Epidermal melanocyte (primary cell): ENCODE data around the gene JAG1.

Experiments
- DNase-seq: peaks from one replicate; pipeline ENCODE4 v3.0.0; 2011; ENCODE audit warnings: low spot score; ENCODE audit not compliant: insufficient read length

The JAG1 gene

DNA sequence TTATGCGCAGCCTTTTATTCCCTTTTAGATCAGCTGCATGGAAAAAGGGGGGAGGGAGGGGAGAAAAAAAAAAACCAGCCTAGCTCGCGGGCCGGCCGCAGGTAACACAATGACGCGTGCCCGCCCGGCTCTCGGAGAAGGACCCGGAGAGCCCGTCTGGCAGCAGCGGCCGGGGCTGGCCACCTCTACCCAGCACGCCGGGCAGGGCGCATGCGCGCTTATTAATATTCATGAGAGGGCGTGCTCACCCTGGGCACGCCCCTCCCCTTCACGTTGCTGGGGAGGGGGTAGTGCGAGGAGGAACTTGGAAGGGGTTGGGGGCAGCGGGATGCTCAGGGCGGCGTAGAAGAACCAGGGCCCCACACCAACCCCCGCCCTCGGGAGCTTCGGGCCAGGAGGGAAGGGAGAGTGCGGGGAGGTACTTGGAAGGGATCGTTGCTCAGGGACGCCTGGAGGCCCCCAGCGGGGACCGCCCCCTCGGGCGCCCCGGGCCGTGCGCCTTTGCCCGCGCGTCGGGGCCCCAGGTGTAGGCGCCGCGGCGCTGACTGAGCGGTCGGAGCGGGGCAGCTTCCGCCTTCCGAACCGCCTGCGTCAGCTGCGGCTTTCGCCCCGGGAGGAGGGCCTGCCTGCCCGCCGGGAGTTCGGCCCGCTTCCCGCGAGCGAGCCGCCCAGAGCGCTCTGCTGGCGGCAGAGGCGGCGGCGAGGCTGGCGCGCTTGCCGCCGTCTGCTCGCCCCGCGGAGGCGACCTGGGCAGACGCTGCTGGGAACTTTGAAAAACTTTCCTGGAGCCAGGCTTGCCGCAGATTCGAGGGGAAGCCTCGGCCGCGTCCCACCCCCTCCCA is at the start of gene JAG1:
Gene JAG1, minus strand, starts transcription at position 158 of the 842 bp plus-strand sequence. CDS start 469 bp downstream, outside the sequence.
- DNase-seq = peak; percentile 98

DNA sequence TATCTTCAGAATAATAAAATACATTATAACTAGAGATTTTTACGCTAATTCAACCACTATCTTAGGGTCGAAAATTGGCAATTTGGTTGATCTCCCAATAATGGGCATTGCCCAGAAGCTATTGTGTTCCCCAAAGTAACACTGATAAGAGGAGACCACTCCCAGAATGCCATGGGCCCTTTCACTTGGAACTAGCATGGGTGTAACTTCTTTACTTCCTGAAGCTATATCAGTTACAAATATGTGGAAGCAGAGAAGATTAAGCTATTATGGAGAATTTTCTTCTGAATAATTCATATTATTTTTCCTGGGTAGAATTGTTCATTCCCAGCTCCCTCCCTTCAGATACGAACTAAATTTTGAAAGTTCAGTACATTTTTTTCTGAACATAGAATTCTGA is 48.2 kb upstream of the JAG1 start:
- no peak for DNase-seq

DNA sequence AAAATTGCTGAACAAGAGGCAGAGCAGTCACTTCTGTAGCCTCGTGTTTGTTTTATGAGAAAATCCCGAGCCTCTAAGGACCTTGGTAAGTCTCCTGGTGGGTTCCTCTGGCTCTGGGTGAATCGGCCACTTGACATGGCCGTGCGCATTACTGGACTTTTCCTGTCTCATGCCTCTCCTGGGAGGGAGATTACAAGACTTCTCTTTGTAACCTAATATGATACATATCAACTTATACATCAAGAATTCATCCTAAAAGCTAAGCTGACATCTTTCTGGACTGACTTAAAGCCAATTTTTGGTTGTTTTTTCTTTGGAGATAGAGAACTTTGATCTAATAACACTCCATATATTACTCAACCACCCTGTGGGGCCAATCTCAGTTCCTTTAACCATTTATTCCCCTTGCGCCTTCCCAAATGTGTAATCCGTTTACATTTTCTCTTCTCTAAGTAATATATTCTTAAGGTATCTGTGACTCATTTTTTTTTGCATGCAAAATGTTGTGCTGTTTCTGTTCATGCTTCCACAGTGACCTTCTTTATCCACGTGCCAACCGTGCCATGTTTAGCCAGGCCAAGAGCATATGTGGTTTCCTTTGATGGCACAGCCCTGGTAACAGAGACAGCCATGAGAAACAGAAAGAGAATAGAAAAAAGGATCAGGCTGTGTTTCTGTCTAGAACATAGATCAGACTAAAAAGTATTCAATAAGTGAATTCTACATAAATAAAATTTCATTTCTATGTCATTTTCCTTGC is 47.5 kb upstream of the JAG1 start:
- DNase-seq = no peak

DNA sequence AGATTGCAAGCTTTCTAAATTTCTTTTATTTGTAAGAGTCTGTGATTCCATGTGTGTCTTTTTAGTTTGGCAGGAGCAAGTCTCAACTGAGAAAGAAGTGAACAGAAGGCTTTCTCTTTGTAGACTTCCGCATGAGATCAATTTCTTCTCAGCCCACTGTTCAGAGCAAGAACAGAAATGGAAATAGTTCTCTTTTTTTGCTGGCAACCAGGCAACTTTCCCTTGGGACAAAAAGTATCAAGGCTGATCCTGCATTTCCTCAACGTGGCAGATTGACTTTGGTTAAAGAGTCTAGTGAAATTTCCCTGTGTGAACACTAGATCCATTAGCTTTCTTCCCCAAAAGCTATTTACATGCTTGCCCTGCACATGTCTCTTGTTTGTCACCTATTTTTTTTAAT is 46.8 kb upstream of the JAG1 start:
- DNase-seq = no peak

DNA sequence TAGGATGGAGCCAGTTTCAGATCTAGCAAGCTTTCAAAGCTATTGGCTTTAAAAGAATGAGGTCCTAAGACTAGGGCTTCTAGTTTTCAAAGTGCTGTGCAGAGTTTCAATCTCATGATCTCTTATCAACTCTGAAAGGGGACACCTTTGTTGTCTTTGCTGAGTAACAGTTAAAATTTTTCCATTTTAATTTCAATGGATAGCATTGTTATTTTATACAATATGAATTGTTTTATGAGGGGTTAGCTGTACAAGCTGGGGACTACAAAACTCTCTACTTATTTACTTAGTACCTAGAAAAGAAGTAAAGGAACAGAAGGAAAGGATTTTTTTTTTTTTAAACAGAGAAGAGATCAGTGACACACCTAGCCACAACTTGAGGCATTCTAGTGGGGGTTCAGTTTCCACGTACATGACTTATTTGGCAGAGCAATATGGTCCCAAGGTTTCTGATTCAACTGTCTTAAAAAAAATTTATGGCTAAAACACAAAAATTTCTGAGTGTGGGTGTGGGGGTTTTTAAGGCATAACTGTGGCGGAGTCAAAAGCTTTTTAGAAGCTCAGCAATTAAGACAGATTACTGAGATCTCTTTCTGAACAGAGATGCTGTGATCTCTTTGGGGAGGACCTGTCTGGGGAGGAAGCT is 46.1 kb upstream of the JAG1 start:
- DNase-seq = no peak

DNA sequence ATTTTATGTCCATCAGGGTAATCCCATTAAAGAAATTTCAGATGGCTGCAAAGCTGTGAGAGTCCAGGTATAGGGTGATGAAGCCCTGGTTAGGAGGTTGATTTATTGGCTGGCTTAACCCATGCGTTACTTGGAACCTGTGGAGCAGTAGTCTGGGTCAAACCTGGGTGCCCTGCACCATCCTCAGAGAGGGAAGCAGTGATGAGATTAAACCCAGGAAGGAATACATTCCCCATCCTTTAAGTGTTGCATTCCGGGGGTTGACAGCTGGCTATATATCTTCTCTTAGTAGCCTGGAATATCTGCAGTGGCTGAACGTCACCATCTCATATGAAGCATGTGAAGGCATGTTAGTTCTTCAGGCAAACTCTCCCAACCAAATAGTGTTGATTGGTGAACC is 44.9 kb upstream of the JAG1 start:
- no peak for DNase-seq

DNA sequence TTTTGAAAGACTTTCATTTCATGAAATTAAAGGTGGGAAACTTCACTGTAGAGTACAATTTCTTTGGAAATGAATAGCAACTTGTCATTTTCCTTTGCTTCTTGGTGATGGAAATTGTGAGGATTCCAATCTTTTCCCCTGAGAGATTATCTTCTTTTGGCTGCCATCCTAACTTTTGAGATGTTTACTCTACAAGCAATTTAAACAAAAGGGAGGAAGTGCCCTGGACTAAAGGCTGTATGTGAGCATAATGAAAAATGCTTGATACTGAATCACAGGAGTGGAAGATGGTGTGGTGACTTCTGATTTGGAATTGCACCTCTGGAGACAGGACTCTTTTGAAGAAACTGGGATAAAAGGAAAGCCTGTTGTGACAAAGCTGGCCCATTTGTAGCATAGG is 43.1 kb upstream of the JAG1 start:
- DNase-seq = no peak

DNA sequence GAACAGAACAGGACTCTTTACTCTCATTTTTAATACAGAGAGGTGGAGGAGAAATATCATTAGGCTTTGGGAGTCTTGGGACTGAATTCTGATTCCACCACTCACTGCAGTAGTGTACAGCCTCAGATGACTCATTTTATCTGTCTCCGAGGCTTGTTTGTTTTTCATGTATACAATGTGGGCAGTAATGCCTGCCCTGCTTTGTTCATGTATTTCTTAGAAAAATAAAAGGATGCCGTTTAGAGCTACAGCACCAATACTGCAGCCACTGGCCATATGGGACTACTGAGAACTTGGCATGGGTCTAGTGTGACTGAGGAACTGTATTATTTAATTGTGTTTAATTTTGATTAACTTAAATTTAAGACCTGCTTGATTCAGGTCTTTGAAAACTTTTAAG is 41.2 kb upstream of the JAG1 start:
- DNase-seq = no peak

DNA sequence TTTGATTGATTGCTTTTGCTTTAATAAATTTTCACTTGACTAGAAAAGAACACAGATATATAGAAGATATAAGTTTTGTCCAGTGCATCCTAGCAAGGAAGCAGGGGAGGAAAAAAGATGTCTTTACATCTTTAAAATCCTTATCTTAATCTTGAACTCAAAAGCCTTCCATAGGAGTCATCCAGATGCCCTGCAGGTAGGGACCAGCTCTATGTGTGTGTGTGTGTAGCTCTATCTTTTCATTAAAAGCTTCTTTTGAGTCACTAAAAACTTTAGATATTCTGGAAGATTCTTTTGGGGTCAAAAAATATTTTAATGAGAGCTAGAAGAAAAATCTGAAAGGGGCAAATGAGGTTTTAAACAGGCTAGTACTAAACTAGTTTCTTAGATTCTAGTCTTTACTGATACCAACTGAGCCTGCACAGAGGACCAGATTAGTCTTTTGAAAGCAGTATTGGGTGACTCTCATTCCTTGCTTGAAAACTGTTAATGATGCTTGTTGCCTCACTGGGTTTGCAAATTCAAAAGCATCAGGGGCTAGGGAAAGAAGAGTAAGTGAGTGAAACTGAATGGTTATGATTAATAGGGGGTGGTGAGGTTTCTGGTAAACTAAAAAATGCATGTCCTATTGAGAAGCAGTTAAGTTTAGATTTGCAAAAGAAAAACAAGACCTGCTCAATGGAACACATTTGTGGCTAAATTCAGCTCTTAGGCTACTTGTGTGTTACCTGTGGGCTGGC is 40.6 kb upstream of the JAG1 start:
- no peak for DNase-seq

DNA sequence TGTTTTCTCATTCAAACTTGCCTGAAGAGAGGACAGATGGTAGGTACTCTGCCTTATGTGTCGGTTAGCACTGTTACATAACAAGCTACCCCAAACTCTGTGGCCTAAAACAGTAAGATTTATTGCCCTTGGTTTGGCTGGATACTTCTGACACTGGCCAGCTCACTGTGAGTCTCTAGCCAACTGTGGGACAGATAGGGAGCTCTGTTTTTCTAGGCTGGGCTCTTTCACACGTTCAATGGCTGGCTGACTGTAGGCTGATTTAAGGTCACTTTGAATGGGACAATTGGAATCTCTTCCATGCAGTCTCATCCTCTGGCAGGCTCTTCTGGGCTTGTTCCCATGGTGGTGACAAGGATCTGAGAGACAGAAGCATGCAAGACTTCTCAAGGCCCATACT is 39.4 kb upstream of the JAG1 start:
- no peak for DNase-seq

DNA sequence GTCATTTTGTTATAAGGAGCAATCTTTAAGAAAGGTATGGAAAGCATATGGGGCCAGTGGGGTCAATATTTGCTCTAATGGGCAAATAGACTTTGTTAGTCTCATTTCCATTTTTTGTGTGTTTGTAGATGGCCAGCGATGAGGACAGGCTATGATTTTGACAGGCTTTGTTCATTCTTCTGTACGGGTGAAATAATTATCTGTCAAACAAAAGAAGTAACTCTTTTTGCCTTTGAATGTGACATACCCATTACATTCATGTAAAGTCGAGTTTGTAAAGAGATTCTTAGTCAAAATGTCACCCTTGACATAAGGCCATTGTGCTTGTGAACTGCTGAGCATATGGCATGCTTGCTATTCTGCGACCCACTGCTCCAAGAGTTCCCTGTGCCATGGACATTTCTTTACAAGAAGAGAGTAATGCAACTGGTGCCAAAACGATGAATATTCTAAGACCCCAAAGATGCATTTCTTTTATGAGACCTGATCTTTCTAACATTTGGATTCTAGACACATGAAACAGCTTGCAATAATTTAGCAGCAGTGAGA is 38.2 kb upstream of the JAG1 start:
- no peak for DNase-seq

DNA sequence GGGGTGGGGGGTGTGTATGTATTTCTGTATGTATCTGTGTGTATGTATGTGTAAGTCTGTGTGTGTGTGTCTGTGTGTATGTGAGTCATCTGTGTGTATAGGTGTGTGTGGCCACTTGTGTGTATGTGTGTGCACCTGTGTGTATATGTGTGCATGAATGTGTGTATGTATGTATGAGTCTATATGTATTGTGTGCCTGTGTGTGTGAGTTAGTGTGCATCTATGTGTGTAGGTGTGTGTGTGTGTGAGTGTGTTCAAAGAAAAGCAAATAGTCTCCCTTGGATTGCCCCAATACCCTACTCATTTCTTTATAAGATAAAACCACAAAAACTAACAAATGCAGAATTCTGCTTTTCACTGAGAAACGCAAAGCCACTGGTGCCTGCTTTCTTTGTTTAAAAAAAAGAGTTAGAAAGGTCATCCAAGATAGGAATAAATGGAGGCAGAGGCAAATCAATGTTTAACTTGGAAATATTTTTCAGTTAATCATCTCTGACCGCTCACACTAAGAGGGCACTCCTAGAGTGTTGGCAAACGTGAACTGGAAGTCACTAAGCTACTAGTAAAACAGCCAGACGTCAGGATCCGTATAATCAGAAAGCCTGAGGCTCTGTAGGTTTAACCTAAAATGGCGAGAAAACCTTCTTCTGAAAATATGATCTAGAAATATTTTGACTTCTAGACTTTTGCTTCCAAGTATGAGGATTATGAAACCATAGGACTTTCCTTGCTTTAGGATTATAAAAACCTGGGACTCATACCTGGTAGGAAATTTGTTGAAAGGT is 37.4 kb upstream of the JAG1 start:
- DNase-seq = no peak

DNA sequence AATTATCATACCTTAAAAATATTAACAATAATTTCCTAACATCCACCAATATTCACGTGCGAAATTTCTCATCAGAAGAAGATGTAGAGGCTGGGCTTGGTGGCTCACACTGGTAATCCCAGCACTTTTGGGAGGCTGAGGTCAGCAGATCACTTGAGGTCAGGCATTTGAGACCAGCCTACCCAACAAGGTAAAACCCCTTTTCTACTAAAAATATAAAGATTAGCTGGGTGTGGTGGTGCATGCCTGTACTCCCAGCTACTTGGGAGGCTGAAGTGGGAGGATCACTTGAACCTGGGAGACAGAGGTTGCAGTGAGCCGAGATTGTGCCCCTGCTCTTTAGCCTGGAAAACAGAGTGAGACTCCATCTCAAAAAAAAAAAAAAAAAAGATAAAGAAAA is 36.1 kb upstream of the JAG1 start:
- DNase-seq = no peak

DNA sequence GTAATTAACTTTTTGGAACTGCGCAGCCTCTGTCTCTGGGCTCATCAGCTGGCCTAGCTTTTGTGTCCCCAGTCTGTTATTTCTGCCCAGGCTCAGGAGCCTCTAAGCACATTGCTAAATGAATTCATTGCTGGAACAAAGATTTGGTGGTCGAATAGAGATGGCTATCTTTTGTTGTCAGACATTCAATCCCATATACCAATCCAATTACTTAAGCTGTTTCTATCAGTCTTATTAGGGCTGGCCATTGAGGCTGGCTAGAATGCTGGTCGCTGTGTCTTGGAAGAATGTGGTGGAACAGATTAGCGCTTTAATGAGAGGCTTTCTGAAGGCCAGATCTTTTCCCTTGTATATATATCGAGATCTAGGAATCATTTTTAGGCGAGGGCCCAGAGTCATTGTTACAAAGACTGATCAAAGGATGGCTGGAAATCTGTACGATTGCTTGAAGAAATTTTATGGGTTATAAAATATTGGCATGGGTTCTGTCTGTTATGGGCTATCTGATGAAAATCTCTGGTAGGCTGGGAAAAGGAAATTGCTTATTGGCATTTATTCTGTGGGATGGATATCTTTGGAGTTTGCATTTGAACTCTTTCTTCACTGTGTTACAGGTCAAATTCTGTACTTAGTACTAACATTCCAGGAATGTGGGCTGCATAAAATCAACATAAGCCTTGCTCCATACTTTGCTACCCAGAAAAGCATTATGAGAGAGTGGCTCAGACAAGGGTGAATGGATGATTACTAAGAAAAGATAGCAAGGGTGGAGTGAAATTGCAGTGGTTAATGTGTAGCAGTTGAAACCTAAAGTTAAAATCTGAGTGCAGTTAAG is 34.8 kb upstream of the JAG1 start:
- DNase-seq = no peak

DNA sequence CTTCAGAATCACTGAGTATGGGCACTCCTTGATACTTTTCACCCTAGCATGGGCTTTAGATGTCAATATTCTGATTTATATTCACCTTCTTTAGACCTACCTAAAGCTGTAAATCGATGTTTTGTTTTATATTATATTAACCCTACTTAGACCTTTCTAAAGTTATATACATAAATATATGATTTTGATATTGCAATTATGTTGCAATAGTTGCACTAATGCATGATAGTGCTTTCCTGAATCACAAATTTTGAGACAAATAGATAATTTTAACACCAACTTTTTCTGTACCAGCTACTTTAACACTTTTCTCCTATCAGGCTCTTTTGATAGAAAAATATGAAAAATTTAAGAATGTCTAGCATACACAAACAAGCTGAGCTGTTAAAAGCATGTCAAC is 34.0 kb upstream of the JAG1 start:
- DNase-seq = no peak

DNA sequence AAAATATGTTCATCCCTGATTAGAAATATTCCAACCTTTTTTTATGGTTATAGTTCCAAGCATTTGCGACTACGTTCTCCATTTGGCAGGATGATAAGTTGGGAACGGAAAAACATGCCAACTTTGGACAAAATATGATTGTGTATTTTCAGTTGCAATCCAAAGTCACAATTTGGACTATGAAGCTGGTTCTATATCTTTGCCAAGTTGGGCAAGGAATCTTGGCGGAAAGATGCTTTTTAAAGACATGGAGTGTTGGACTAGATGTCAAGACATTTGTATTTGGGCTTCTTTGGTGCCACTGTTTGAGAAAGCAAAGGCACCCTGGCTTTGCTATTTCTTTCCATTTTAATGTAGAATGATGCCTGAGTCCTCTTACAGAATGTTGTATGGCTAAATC is 33.3 kb upstream of the JAG1 start:
- no peak for DNase-seq

DNA sequence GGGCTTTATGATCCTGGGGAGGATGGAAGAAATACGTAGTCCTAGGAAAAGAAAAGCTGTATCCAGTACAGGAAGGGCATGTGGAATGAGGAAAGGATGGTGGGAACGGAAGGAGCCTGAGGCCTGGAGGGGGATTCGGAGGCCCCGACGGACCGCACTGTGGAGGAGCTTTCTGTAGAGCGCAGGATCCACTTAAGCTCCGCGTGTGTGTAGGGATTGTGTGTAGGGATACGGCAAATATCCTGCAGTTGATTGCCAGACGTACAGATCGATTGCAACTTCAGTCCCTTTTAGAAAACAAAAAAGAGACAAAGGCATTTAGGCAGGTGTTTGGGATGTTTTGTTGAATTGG is 32.6 kb upstream of the JAG1 start:
- no peak for DNase-seq

DNA sequence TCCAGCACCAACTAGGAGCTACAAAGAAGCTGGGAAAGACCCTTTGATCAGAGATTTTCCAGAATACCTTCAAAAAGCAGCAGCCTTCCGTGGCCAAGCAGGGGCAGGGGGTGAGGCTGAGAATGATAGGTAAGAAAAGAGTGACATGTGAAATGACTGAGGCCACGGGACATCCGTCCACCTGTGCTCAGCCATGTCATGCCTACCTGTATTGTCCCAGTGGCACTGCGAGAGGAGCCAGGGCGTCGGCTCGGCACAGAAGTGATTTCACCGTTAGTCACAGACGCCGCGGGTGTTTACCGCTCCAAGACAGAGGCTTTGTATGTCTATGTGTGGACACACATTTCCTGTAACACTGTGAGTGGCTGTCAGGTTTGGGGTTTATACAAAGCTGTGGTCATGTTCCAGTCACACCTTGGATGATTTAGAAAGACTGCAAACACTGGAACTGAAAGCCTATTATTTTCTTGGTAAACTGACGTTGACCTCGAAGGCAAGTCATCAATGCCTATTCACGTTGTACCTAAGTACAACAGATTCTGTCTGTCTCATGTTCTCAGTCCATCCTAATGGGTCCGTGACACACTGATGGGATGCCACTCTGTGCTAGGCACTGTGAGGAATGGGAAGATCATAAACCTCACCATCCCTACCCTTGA is 32.1 kb upstream of the JAG1 start:
- DNase-seq = no peak

DNA sequence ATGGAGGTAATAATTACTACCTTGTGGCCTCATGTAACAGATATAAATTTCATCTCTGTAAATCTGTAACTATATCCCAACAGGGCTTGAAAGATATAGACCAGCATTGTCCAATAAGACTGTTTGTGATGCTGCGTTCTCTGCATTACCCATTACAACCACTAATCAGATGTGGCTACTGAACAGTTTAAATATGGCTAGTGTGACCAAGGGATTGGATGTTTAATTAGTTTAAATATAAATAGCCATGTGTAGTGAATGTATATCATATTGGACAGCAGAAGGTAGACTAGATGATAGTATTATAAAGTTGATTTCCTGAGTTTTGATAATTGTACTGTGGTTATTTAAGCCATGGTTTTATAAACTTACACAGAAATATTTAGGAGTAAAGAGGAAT is 27.8 kb upstream of the JAG1 start:
- no peak for DNase-seq
